GM21515 (cell line): ENCODE measurements around the gene CPNE9.
"Not testable (repeated sequence)": the region's sequence is repeated elsewhere in the genome, so short reads cannot be mapped to it uniquely, and the experiment has no call there.

ENCODE experiments used
- ATAC-seq: cut with Tn5 transposase; IDR thresholded peaks from one replicate; pipeline ENCODE4 v1.9.1; 2021; ENCODE audit not compliant: unreplicated experiment

The CPNE9 gene

GRCh38 chr3:9771007-9771406 is 67.4 kb downstream of the CPNE9 start:
- not testable (repeated sequence) for ATAC-seq

GRCh38 chr3:9776896-9777693 is 73.5 kb downstream of the CPNE9 start:
- ATAC-seq: no peak

GRCh38 chr3:9777694-9778021 is 74.0 kb downstream of the CPNE9 start:
- ATAC-seq: no peak

DNA sequence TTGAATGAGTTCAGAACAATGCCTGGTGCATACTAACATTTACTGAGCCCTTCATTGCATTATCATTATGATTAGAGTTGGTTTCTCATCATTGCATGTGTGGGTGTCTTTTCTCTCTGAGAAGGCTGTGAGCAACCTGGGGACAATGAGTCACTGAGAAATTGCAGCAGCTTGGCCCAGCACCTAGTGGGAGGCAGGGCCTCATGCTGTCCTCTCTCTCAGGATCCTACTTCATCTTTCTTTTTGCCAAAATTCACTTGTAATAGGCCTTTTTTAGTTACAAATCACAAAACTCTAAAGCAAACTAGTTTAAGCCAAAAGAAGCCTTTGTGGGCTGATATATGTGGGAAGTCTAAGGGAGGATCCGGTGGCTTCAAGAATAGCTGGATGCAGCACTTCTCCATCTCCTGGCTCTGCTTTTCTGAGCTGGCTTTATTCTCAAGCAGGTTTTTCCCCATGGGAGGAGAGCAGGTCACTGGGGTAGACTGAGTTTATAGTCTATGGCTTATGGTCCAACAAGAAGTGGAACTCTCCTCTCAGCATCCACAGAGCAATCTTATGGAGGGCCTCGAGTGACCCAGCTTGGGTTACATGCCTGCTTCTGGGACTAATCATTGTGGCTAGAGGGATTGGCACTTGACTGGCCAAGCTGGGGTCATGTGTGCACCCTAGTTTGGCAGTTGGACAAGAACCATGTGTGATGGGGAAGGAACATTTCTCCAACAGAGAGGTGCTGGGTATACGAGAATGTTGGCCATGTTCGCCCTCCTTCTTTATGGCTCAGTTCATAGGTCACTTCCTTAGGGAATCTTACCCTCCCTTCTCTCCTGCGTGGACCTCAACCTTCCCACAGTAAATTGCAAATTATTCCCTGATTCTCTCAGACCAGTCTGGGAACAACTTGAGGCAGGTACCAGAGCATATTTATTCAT is 74.8 kb downstream of the CPNE9 start:
- no peak for ATAC-seq

DNA sequence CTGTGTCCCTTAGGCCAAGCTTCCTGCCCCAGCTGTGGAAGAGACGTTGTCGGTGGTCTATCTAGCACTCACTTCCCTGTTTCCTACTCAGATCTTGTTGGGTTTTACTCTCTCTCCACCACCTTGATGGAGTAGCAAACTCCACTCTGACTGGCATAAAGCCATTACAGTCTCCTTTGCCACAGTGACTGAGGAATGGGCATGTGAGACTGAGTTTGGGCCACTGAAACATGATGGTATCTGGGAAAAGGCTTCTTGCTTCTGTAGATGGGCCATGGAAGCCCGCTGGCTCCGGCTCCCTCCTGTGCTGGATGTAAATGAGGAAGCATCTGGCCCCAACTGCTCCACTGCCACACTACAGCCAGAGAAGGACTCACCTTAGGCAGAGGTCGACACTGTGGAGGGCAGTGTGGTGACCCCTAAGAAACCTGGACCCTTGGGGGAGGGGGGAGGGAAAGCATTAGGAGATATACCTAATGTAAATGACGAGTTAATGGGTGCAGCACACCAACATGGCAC is 75.5 kb downstream of the CPNE9 start:
- ATAC-seq: no peak
